GM21526 (cell line): ENCODE data around the gene MAJIN.

Experiments used
- ATAC-seq: cut with Tn5 transposase; IDR thresholded peaks from one replicate; pipeline ENCODE4 v1.9.1; 2021; ENCODE audit warnings: moderate library complexity; ENCODE audit not compliant: unreplicated experiment, low FRiP score

MAJIN gene

DNA sequence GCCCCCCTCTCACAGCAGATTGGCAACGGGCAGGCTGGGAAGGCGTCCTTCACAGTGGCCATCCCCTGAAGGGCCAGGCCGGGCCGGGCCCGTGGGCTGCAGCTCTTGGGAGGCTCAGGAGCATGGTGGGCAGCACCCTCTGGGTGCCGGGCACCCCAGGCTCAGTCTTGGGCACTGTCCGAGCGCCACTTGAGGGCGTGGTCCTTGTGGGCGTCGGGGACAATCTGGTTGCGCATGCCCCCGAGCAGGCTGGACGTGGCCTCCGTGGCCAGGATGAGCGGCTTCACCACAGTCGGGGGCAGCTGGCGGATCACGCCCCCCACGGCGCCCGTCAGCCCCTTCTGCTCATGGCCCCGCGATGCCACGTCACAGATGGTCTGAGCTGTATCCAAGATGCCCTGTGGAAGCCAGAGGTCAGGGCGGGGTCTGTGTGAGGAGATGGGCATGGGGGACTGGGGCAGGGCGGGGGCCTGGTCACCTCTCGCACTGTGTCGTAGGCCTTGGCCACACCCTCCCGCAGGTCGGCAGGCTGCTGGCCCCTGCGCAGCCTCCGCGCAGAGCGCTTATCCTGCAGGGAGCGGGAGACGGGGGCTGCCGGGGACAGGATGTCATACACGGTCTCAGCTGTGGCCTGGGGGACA, 77.0 kb downstream of the MAJIN start:
- no peak for ATAC-seq

GRCh38 chr11:64894070-64894811, 77.7 kb downstream of the MAJIN start:
- no peak for ATAC-seq

DNA sequence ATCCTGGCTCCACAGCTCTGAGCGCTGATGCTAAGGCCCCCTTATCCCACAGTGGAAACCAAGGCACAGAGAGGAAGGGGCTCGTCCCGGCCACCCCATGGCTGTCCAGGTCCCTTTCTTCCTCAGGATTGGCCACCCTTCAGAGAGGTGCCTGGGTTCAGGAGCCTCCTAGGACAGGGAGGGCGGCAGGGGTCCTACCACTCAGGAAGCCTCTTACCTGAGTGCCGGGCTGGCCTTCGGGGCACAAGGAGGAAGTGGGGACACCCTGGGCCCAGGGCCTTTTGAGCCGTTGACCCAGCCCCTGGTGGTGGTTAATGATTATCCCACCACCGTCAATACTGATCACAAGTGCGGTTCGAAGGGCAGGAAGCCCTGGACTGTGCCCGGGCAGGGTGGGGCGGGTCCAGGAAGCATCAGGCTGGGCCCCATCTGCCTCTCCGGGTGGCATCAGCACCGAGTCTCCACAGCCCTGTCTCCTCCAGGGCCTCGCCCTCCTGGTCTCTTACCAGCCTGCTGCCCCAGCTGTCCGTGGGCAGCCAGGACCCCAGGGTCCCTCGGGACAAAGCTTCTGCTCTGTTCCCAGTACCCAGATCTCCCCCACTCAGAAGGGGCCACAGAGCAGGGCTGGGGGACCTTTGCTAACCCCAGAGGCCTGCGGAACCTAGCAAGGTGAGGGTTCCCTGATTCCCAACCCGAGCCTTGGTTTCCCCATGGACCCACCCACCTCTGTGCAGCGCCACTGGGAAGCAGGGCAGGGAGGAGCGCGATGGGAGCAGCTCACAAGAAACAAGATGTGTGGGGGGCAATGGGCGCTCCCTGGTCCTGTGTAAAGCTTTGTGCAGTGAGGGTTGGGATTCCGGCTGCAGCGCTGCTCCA, 78.5 kb downstream of the MAJIN start:
- no peak for ATAC-seq

- no peak for ATAC-seq
These were observed 79.1 kb downstream of the MAJIN start for GRCh38 chr11:64892838-64893193.

DNA sequence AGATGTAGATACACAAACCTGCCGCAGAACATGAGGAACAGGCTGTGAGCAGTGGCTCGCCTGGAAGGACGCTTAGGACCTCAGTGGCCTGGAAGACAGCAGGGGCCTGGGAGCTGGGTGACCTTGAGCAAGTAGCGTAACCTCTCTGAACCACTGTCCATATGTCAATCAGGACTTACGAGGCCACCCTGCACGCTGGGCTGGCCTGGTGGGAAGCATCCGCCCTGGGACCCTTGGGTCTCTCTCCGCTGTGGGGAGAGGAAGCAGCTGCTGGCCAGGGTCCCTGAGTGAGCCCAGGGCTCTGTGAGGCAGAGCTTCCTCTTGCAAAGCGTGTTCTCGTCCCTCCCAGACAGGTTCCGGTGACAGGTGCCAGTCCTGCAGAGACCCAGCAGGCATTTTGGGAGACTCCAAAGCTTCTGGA, 79.5 kb downstream of the MAJIN start:
- ATAC-seq, result no peak

DNA sequence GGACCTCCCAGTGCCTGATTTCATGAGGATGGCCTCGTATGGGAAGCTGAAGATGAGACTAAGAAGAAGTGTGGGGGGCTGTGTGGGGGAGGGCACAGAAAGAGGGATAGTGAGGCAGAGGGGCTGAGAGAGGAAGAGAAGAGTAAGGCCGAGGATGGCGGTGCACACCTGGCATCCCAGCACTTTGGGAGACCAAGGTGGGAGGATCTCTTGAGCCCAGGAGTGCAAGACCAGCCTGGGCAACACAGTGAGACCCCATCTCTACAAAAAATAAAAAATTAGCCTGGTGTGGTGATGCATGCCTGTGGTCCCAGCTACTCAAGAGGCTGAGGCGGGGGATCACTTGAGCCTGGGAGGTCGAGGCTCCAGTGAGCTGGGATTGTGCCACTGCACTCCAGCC, 80.0 kb downstream of the MAJIN start:
- ATAC-seq, result no peak

GRCh38 chr11:64891215-64891848, 80.6 kb downstream of the MAJIN start:
- ATAC-seq, result no peak

DNA sequence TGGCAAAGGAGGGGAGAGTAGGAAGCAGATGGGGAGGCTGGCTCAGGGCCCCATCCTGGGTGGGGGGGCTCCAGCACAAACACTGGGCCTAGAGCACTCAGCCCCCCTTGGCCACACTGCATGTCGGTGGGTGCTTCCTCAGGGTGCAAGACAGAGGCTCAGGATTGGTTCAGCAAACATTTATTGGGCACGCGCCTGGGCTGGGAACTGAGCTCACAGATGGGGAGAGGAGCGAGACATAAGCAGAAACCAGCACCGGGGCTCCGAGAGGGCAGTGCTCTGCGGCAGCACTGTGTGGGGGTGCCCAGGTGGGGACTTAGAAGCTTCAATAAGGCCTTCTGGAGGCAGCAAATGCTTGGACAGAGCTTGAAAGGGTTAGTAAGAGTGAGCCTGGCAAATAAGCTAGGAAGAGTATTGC, 81.4 kb downstream of the MAJIN start:
- ATAC-seq, result no peak

DNA sequence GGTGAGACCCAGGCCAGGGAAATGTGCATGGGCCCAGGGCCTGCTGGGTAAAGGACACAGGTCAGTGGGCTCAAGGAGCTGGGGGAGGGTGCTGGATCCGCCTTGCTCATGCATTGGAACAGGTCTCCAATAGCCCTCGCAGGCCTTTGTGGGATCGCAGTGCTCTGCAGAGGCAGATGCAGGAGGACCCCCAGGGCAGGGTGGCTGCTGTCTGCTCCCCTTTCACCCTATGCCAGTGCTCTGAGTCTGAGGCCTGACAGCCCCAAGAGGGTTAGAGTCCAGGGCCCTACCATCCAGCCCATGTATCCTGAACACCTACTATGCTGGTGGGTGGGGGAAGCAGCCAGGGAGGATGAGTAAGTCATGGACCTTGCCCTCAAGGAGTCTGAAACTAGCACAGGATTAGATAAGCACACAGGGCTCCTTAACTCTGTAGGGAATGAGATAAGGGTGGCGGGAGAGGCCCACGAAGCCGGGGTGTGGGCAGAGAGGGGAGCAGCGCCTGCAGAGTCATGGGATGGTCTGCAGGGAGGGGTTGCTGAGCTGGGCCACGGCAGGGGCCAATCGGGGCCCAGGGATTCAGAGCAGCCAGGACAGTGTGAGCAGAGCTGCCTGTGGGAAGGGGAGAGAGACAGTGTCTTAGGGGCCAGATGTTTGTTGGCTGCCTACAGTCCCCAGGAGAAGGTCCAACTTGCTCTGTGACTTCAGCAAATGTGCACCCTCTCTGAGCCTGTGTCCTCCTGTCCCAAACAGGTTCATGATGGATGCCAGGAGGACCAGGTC, 83.0 kb downstream of the MAJIN start:
- ATAC-seq, result no peak

GRCh38 chr11:64888406-64888728, 83.5 kb downstream of the MAJIN start:
- no peak for ATAC-seq
